RWPE1 (cell line): ENCODE results near the gene PCYT2.
A peak's percentile ranks its signal among the peaks of the same experiment; 100 is the strongest.

ENCODE experiments used
- CTCF ChIA-PET: fragments of 350-600 bp; sonication (Branson Sonifier 250); formaldehyde crosslinking; extraction: SDS; loops from one replicate; lab custom pipeline; 2021; lab: Yijun Ruan, JAX
- POLR2A ChIA-PET: fragments of 400-600 bp; formaldehyde crosslinking; extraction: SDS; loops from one replicate; lab custom pipeline; 2020; ENCODE audit warnings: antibody characterized with exemption; ENCODE audit not compliant: low non-redundant PET; lab: Yijun Ruan, JAX
- DNase-seq: peaks from one replicate; pipeline ENCODE4 v3.0.0; 2012; ENCODE audit warnings: low spot score
- H3K27ac ChIP-seq: fragments of 450-650 bp; 2 replicates; pipeline ENCODE4 v1.5.1; 2017
- TF ChIP-seq, protein P1 (sequence below): fragments of 450-650 bp; conservative IDR thresholded peaks from 2 replicates; pipeline ENCODE4 v1.5.1; 2017; ENCODE audit warnings: low read depth, mild to moderate bottlenecking

The PCYT2 gene

GRCh38 chr17:81885869-81886548 lies 25.2 kb downstream of the PCYT2 start:
- peak overlapping the region; percentile 98 for H3K27ac ChIP-seq
- TF ChIP-seq, protein P1, sequence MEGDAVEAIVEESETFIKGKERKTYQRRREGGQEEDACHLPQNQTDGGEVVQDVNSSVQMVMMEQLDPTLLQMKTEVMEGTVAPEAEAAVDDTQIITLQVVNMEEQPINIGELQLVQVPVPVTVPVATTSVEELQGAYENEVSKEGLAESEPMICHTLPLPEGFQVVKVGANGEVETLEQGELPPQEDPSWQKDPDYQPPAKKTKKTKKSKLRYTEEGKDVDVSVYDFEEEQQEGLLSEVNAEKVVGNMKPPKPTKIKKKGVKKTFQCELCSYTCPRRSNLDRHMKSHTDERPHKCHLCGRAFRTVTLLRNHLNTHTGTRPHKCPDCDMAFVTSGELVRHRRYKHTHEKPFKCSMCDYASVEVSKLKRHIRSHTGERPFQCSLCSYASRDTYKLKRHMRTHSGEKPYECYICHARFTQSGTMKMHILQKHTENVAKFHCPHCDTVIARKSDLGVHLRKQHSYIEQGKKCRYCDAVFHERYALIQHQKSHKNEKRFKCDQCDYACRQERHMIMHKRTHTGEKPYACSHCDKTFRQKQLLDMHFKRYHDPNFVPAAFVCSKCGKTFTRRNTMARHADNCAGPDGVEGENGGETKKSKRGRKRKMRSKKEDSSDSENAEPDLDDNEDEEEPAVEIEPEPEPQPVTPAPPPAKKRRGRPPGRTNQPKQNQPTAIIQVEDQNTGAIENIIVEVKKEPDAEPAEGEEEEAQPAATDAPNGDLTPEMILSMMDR = no peak
- CTCF ChIA-PET = interaction anchor here (0.8 kb wide), 1 partner anchor 27 kb away, joined by 3 read pairs; no protein-coding TSS in a partner anchor
- POLR2A ChIA-PET = no interaction called here
- no peak for DNase-seq

DNA sequence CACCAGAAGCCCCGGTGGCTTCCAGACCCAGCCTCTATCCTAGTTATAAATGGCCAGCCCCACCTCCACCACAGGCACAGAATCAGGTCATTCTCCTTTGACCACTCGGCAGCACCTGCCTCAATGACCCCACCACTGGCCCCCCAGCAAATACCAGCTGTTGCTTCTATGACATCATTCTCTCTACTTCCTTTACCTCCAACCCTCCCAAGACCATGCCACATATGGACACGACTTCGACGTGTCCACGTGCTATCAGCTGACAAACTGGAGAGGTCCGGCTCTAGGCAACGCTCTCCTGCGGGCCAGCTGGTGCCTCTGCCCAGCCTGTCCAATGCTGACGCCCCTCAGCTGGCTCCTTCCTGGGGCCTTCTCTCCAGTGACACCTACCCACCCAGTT lies 25.7 kb downstream of the PCYT2 start:
- H3K27ac ChIP-seq = peak overlapping the region; percentile 98
- TF ChIP-seq, protein P1 = no peak
- DNase-seq = no peak
- ChIA-PET POLR2A (interaction anchor here (0.6 kb wide), 1 partner anchor 16 kb away, joined by 3 read pairs; no protein-coding TSS in a partner anchor), CTCF (no interaction called here)

GRCh38 chr17:81884968-81885367 lies 26.2 kb downstream of the PCYT2 start:
- TF ChIP-seq, protein P1 = no peak
- peak overlapping the region; percentile 98 for H3K27ac ChIP-seq
- ChIA-PET CTCF (no interaction called here), POLR2A (interaction anchor here (0.6 kb wide), 1 partner anchor 16 kb away, joined by 3 read pairs; no protein-coding TSS in a partner anchor)
- DNase-seq = no peak

GRCh38 chr17:81884520-81884919 lies 26.7 kb downstream of the PCYT2 start:
- H3K27ac ChIP-seq = peak overlapping the region; percentile 98
- no peak for DNase-seq
- CTCF ChIA-PET = interaction anchor here (1.2 kb wide), 1 partner anchor 75 kb away, joined by 4 read pairs; no protein-coding TSS in a partner anchor
- POLR2A ChIA-PET = no interaction called here
- TF ChIP-seq, protein P1 = no peak

GRCh38 chr17:81879121-81879520 lies 32.1 kb downstream of the PCYT2 start:
- POLR2A ChIA-PET = no interaction called here
- TF ChIP-seq, protein P1 = no peak
- CTCF ChIA-PET = interaction anchor here (0.6 kb wide), 1 partner anchor 508 kb away, joined by 4 read pairs; no protein-coding TSS in a partner anchor
- H3K27ac ChIP-seq = peak overlapping the region; percentile 44
- no peak for DNase-seq

DNA sequence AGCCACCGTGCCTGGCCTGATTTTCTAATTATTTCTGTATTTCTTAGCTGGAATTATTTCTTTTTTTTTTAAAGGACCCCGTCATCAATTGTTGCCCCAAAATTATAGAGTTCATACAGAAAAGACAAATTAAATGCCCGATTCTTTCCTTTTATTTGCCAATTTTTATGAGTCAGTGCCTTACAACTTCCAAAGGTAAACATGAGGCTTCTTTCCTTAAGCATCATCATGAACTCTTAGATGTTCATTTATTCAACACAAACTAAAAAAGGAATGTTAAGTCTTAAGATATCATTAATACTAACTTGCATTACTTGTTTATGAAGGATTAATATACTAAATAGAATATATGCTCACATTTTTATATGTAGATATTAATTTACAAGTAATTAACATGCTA lies 32.9 kb downstream of the PCYT2 start:
- ChIA-PET POLR2A (no interaction called here), CTCF (no interaction called here)
- TF ChIP-seq, protein P1 = no peak
- H3K27ac ChIP-seq = no peak overlapping the region
- DNase-seq = no peak
